ENCODE measurements around the gene SPATA33. TPM values are rescaled to one million over a fixed set of nuclear protein-coding genes. Genes with fewer than 3 reads are reported as not detected.

Gene SPATA33
- total RNA-seq, 4 donors from 2014 or later: 4.4 to 10.1 (median 7.4) TPM

DNA sequence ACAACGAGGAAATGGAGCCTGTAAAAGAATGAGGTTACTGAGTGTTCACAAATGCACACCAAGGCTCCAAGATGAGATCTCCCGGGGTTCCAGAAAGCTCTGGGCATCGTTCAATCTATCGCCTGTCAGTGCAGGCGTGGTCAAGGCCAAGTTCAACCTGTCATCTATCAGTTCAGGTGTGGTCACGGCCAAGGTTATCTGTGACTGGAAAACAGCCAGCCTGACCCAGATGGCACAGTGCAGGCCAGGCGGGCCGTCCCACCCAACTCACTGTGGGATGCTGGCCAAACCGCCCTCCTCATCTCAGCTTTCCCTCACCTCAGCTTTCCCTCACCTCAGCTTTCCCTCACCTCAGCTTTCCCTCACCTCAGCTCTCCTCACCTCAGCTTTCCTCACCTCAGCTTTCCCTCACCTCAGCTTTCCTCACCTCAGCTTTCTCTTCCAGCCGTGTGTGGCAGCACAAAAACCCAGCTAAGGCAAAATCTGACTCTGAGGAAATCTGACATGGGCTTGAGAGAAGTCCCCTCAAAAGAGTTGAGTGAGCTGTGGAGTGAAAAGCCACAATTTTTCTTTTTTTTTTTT, 2.5 kb upstream of the SPATA33 start:
- Histone ChIP-seq H3K4me1 (peaks cover 13 to 39% (median 21%) of the 10 kb centered on the region in 4 donors), H3K9me3 (no peaks in the 10 kb centered on the region), H3K36me3 (no peaks in the 10 kb centered on the region), H3K27ac (no peak overlapping the region), H3K4me3 (no peak overlapping the region), H3K27me3 (no peaks in the 10 kb centered on the region)
- in situ Hi-C loops (cut with MboI; ENCODE audit: low pct_ligation_motif_present in 1 of 4, low pct_unique_long_range_greater_than_20kb in 1 of 4, low sequenced_read_pairs in 3 of 4) (no loop called here), intact Hi-C loops (cut with DNase I; ENCODE audit: low total_unique reads) (no loop called here)
- no peak for DNase-seq
- TF ChIP-seq POLR2AphosphoS5 (IDR thresholded peaks at IDR 0.05) (no peak), EP300 (IDR thresholded peaks at IDR 0.05; ENCODE audit: low read depth) (no peak), POLR2A (IDR thresholded peaks at IDR 0.05) (no peak)
- TF ChIP-seq, protein P1, sequence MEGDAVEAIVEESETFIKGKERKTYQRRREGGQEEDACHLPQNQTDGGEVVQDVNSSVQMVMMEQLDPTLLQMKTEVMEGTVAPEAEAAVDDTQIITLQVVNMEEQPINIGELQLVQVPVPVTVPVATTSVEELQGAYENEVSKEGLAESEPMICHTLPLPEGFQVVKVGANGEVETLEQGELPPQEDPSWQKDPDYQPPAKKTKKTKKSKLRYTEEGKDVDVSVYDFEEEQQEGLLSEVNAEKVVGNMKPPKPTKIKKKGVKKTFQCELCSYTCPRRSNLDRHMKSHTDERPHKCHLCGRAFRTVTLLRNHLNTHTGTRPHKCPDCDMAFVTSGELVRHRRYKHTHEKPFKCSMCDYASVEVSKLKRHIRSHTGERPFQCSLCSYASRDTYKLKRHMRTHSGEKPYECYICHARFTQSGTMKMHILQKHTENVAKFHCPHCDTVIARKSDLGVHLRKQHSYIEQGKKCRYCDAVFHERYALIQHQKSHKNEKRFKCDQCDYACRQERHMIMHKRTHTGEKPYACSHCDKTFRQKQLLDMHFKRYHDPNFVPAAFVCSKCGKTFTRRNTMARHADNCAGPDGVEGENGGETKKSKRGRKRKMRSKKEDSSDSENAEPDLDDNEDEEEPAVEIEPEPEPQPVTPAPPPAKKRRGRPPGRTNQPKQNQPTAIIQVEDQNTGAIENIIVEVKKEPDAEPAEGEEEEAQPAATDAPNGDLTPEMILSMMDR (IDR thresholded peaks at IDR 0.05): no peak
- WGBS, 2 donors (ENCODE audit: low coverage in 1 of 2): 76 to 80% methylated on average over 7 to 10 of the region's 10 CpGs

- 9 to 38% methylated on average over 6 to 32 of the region's 32 CpGs for WGBS, 2 donors (ENCODE audit: low coverage in 1 of 2)
- in situ Hi-C loops (cut with MboI; ENCODE audit: low pct_ligation_motif_present in 1 of 4, low pct_unique_long_range_greater_than_20kb in 1 of 4, low sequenced_read_pairs in 3 of 4) (no loop called here), intact Hi-C loops (cut with DNase I; ENCODE audit: low total_unique reads) (no loop called here)
- peaks cover 13 to 39% (median 21%) of the 10 kb centered on the region in 4 donors for H3K4me1 ChIP-seq
- peak overlapping the region; percentile 79 to 93 (median 90) for H3K27ac ChIP-seq
- peak overlapping the region; percentile 88 to 95 (median 94) for H3K4me3 ChIP-seq
- no peaks in the 10 kb centered on the region for H3K27me3 ChIP-seq
- TF ChIP-seq POLR2A (IDR thresholded peaks at IDR 0.05) (no peak), POLR2AphosphoS5 (IDR thresholded peaks at IDR 0.05) (no peak), EP300 (IDR thresholded peaks at IDR 0.05; ENCODE audit: low read depth) (no peak)
- TF ChIP-seq, protein P1 (IDR thresholded peaks at IDR 0.05): no peak
- no peak for DNase-seq
- no peaks in the 10 kb centered on the region for H3K9me3 ChIP-seq
- H3K36me3 ChIP-seq: no peaks in the 10 kb centered on the region
Measured at GRCh38 chr16:89656435-89657121, 1.1 kb upstream of the SPATA33 start.

- TF ChIP-seq, protein P1 (IDR thresholded peaks at IDR 0.05): no peak
- no peak for TF ChIP-seq POLR2AphosphoS5 (IDR thresholded peaks at IDR 0.05)
- no peak for TF ChIP-seq EP300 (IDR thresholded peaks at IDR 0.05; ENCODE audit: low read depth)
- no peak for TF ChIP-seq POLR2A (IDR thresholded peaks at IDR 0.05)
- no peaks in the 10 kb centered on the region for H3K9me3 ChIP-seq
- no peak for DNase-seq
- H3K4me3 ChIP-seq: peak overlapping the region; percentile 88 to 95 (median 94)
- intact Hi-C loops (cut with DNase I; ENCODE audit: low total_unique reads): no loop called here
- peaks cover 13 to 39% (median 21%) of the 10 kb centered on the region in 4 donors for H3K4me1 ChIP-seq
- H3K27ac ChIP-seq: peak overlapping the region; percentile 79 to 93 (median 90)
- H3K36me3 ChIP-seq: no peaks in the 10 kb centered on the region
- in situ Hi-C loops (cut with MboI; ENCODE audit: low pct_ligation_motif_present in 1 of 4, low pct_unique_long_range_greater_than_20kb in 1 of 4, low sequenced_read_pairs in 3 of 4): no loop called here
- WGBS, 2 donors (ENCODE audit: low coverage in 1 of 2): 12 to 17% methylated on average over 6 to 27 of the region's 27 CpGs
- H3K27me3 ChIP-seq: no peaks in the 10 kb centered on the region
Measured at GRCh38 chr16:89658221-89658879, 714 bp downstream of the SPATA33 start.

- H3K27me3 ChIP-seq: no peaks in the 10 kb centered on the region
- peaks cover 13 to 35% (median 21%) of the 10 kb centered on the region in 4 donors for H3K4me1 ChIP-seq
- no peak overlapping the region for H3K27ac ChIP-seq
- H3K4me3 ChIP-seq: no peak overlapping the region
- 79 to 93% methylated on average over 2 to 7 of the region's 7 CpGs for WGBS, 2 donors (ENCODE audit: low coverage in 1 of 2)
- DNase-seq: no peak
- in situ Hi-C loops (cut with MboI; ENCODE audit: low pct_ligation_motif_present in 1 of 4, low pct_unique_long_range_greater_than_20kb in 1 of 4, low sequenced_read_pairs in 3 of 4) (no loop called here), intact Hi-C loops (cut with DNase I; ENCODE audit: low total_unique reads) (no loop called here)
- TF ChIP-seq, protein P1 (IDR thresholded peaks at IDR 0.05): no peak
- TF ChIP-seq POLR2A (IDR thresholded peaks at IDR 0.05): no peak
- TF ChIP-seq EP300 (IDR thresholded peaks at IDR 0.05; ENCODE audit: low read depth): no peak
- TF ChIP-seq POLR2AphosphoS5 (IDR thresholded peaks at IDR 0.05): no peak
- no peaks in the 10 kb centered on the region for H3K9me3 ChIP-seq
- H3K36me3 ChIP-seq: no peaks in the 10 kb centered on the region
Measured at GRCh38 chr16:89660146-89660545, 2.5 kb downstream of the SPATA33 start.

Data from transverse colon (tissue), 4 donors.